Fibroblast of skin of left quadriceps (primary cell): Measurements from ENCODE around the gene LFNG.

ENCODE experiments used
- DNase-seq, 2 experiments: peaks; one replicate each; pipeline ENCODE4 v3.0.0-alpha.2; 2013; ENCODE audit warnings: low read depth in 2 of 2

LFNG gene

DNA sequence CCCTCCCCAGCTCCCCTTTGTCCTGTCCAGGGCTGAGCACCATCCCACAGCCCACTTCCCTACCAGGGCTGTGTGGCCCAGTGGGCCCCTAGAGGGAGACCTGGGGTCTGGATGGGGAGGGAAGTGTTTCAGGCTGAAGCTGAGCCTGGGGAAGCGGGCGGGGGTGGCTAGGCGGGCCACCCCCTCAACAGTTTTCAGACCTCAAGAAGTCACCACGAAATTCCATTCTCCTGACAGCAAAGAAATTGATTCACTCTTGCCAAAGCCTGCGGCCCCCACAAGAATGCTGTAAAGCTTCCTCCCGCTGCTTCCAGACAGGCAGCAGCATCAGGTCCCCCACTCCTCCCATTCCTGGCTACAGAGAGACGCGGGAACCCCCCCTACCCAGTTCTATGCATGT lies 2.5 kb upstream of the LFNG start:
- DNase-seq, result peak; percentile 94

DNA sequence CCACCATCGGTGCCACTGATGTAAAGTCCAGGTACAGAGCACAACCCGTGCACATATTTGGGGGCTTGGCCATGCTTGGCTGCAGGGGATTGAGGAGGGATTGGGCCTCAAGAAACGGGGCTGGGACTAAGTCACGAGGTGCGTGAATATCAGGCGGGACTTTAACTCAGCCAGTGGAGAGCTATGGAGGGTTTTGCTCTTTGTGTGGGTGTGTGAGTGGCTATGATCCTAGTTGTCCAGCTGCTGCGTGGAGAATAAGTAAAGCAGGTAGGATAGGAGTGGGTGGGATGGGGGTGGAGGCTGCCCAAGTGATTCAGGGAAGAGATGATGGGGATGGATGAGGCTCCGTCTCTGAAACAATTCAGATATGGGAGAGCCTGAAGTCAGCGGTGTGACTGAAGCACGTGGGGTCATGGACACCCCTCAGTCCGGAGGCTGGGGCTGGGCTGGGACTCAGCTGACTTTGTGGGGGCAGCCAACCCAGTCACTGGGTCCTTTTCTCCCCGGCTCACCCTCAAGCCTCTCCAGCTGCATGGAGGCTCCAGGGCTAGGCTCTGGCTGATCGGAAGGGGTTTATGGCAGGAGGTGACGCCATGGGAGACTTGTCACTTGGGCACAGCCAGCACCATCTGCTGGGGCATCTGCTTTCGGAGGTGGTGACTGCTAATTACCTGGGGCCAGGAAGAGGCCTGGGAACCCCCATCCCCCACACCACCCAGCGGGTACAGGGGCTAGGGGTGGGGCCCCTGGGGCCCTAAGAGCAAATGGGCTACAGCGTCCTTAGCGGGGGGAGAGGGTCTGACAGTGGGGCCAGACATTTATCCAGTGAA lies 1.7 kb upstream of the LFNG start:
- DNase-seq, result peak in 1 of 2 experiments; percentile 28

DNA sequence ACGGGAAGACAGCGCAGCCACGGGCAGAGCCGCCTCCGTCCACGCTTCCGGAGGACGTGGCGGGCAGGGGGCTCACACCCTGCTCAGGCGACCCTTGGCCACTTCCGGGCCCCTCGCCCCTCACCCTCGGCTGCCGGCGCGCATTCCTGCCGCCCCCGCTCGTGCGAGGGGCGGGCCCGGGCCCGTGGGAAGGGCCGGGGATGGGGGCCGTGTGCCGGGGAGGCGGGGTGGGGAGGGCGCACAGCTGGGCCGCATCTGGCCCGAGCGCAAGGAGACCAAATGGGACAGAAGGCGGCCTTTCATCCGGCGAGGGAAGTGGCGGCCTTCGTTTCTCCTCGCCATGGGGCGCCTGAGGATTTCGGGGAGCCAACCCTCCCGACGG lies 846 bp upstream of the LFNG start:
- no peak for DNase-seq

DNA sequence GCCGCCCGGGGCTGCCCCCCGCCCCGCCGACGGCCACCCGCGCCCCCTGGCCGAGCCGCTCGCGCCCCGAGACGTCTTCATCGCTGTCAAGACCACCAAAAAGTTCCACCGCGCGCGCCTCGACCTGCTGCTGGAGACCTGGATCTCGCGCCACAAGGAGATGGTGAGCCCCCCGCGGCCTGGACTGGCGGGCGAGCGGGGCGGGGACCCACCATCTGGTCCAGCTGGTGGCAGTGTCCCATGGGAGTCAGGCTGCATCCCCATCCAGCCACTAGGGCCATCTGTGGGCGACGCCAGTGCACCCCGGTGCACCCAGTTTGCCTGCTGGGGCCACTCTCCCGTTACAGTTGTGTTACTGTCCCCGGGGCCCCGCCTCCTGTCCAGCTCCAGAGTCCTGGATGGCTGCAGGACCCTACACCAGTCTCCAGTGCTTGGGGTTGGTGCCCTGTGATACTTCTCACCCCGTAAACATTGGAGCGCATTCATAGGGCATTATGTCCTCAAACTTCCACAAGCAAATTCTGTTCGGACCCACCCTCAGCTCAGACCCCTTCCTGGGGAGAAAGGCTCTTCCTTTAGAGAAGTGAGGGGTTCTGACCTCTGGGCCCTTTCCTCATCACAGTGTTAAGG lies 672 bp downstream of the LFNG start:
- no peak for DNase-seq

DNA sequence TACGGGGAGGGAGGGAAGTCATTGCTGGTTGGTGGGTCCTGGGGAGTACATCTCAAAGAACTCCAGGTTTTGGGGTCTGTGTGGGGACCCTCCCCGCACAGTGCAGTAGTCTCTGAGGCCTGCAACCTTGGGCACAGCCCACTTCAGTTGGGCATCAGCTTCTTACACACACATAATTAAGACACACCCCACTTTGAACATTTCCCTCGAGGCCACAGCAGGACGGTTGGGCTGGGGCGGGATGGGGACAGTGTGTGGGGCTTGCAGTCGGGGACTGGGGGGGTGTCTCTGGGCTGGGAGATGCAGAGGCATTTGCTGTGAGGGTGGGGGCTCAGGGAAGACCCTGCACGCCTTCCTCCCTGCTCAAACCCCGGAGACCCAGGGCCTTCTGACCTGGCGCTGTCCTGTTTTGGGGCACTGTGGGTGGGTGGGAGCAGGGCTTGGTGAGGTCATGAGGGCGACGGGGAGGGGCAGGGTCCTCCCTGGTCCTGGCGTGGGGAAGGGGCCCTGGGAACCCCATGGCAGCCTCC lies 1.3 kb downstream of the LFNG start:
- no peak for DNase-seq

DNA sequence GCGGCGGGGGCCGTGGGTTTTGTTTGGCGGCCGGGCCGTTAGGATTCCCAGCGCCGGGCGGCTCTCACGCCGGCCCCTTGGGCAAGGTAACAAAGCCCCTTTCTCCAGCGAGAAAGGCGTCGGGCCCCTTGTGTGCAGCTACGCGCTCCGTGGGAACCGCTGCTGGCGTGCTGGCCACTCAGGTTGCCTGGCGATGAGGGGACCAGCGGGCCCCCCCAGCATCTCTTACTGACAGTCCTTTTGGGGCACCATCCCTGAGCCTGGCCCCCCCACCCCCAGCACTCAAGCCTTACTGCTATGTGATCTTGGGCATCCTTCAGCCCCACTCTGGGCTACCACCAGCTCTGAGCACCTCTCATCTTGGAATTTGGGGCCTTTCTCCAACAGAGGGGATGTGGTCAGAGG lies 1.8 kb downstream of the LFNG start:
- DNase-seq, result no peak

DNA sequence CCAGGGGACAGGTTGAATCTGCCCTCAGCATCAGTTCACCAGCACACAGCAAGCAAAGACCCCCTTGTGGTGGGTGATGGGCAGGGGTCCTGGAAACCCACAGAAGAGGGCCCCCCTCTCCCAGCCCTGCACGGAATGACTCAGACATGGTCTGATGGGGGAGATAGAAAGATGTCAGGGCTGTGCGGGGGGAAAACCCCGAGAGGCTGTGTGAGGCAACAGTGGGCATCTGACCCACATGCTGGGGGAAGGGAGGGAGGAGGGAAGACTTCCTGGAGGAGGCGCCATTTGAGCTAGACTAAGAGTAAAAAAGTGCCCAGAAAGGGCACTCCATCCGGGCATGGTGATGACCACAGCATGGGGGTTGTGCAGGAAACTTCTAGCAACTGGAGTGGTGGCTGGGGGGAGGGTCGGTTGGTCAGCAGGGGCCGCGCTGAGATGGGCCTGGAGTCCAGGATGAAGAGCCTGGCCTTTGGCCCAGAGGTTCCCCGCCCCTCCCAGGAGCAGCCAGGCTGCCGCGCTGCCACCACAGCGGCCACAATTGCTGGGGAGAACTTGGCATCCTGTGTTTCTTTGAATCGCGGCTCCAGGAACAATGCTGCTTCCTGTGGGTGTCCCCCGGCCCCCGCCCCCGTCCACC lies 2.5 kb downstream of the LFNG start:
- DNase-seq, result no peak

DNA sequence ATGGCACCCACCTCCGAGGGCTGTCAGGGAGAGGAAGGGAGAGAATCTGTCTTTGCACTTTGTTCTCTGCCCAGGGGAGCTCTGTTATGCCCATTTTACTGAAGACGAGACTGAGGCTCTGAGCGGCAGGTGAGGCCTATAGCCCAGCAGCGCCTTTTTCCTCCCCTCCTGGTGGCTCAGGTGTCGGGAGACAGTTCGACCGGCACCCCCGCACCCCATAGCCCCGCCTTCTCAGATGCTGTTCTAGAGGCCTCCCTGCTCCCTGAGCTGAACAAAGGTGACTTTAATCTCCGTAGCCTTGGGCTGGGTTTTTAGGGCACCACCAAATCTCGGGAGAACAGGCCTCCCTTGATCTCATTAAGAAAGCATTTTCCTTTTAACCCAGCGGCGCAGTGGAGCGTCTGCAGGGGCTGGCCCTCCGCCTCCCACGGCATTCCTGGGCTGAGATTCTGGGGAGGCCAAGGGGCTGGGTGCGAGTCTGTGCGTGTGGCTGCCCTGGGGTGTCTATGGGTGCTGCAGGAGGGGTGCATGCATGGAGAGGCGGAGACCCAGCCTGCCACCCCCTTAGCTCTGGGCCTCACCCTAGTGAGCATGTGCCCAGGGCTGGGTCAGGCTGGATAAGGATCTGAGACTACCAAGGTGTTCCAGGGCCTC lies 3.3 kb downstream of the LFNG start:
- no peak for DNase-seq

DNA sequence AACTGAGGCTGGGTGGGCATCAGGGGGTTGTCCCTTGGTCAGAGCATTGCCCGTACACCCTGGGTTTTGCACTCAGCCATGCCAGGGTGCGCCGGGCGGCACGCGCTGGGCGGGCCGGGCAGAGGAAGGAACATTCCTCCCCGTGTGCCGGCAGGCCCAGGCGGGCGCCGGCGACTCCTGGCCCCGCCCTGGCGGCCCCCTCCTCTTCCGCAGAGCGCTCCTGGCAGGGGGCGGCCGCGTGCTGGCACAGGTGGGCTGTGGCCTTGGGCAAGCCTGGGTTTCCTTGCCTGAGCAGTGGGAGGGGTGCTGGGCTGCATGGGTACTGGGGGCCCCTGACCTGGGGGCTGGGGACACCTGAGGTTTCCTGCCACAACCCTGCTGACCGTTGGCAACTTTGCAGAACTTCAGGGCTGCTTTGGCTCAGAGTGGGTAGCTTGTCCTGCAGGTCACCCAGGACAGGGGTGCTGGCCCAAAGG lies 3.9 kb downstream of the LFNG start:
- DNase-seq, result no peak

DNA sequence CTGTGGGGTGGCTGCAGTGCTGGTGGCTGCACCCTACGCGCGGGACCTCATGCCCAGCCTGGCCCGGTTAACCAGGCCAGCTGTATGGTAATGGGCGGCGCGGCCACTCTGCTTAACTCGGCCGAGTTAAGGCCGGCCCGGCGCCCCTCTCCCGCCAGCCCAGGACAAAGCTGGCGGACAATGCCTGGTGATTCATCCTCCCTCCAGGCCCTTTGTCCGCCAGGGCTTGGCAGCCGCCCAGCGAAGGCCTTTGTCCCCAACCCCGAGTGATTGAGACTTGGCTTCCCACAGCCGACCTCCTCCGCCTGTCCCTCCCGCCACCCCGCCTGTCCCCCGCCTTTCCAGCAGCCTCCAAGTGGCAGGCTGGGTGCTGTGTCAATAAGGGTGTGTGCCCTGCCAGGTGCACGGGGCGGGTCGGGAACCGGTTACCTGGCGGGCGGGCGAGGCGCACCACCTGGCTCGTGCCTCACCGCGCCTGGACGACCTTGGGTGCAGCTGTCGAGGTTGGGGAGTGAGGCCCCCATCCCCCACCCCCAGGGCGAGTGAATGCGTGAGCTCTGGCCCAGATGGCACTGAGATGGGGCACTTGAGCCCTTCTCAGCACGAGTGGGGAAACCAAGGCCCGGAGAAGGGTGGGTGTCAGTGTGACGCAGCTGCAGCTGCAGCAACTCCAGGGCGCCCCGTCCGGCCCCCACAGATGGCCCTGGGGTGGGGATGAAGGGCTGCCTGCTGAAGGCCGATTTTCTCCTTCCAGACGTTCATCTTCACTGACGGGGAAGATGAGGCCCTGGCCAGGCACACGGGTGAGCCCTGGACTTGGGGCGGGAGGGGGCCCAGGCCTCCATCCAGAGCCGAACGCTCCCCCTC lies 4.6 kb downstream of the LFNG start:
- no peak for DNase-seq

DNA sequence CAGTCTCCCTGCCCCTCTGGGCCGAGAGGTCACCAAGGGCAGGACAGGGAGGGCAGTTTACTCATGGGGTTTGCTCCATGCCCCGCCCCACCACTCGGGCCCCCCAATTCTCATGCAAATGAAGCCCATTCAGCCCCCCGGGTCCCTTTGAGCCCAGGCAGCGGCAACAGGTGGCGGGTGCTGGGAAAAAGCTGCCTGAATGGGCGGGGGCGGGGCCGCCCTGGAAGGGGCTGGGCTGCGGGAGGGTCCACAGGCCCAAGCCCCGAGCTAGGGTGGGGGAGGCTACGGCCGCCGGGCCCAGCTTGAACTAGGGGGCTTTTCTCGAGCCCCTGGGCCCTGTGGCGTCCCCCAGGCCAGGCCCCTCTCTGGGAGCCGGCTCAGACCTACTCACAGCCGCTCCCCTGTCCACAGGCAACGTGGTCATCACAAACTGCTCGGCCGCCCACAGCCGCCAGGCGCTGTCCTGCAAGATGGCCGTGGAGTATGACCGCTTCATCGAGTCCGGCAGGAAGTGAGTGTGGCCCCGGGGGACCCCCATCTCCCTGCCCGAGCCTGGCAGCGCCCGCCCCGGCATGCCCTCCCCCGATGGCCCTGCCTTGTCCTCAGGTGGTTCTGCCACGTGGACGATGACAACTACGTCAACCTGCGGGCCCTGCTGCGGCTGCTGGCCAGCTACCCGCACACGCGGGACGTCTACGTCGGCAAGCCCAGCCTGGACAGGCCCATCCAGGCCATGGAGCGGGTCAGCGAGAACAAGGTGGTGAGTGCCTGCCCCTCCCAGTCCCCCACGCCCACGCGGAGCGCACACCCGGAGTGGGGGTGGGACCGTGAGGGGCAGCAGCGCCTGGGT lies 5.5 kb downstream of the LFNG start:
- no peak for DNase-seq

DNA sequence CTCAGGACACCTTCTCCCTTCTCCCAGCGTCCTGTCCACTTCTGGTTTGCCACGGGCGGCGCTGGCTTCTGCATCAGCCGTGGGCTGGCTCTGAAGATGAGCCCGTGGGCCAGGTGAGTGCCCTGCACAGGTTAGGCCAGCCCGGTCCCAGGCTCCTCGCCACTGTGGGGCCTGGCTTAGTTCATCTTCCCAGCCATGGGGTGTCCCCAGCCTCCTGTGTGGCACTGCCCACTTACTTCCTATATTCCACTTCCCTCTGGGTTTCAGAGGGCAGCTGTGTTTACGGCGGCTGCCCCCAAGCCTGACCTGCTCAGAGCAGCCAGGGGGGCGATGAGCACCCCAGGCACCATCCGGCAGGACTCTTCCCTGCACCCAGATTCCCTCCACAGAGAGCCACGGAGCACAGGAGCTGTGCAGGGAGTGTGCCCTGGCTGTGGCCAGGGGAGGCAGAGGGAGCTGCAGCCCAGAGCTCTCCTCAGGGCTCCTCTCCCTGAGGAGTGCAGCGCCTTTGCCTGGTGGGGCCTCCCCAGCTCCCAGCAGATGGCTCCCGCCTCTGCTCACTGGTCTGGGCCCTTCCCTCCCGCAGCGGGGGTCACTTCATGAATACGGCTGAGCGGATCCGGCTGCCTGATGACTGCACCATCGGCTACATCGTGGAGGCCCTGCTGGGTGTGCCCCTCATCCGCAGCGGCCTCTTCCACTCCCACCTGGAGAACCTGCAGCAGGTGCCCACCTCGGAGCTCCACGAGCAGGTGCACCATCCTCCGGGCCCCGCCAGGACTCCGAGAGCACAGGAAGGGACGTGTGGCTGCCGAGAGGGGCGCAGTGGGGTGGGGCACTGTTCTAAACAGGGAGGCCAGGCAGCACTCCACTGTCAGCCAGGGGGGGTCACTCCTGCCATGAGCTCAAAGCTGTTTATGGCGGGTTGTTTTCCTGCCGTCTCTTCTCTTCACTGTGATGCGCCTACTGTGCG lies 6.4 kb downstream of the LFNG start:
- DNase-seq, result no peak

DNA sequence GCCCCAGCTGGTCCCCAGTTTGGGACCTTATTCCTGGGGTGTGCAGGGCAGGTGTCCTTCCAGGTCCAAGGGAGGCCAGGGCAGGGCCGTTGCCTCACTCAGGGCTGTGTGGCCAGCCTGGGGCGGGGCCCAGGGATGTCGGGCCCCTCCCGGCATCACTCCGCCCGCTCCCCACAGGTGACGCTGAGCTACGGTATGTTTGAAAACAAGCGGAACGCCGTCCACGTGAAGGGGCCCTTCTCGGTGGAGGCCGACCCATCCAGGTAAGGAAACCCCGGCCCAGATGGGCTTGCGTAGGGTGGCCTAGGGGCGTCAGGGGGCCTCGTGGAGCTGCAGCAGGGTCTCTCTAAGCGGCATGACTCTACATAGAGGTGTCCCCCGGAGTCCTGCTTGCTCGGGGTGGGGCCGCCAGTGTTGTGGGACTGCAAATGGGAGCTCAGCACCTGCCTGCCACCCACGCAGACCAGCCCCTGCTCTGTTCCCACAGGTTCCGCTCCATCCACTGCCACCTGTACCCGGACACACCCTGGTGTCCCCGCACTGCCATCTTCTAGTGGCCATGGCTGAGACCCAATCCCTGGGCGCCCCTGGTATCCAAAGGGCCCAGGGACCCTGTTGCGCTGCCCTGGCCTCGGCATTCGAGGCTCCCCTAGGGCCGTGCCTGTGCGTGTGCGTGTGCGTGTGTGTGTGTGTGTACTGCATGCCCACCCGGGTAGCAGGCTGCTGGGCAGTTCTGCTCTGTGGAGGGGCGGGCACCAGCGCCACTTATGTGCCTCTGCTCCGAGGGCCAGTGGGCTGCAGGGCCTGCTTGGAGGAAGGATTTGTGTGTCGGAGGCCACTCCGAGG lies 7.3 kb downstream of the LFNG start:
- no peak for DNase-seq

DNA sequence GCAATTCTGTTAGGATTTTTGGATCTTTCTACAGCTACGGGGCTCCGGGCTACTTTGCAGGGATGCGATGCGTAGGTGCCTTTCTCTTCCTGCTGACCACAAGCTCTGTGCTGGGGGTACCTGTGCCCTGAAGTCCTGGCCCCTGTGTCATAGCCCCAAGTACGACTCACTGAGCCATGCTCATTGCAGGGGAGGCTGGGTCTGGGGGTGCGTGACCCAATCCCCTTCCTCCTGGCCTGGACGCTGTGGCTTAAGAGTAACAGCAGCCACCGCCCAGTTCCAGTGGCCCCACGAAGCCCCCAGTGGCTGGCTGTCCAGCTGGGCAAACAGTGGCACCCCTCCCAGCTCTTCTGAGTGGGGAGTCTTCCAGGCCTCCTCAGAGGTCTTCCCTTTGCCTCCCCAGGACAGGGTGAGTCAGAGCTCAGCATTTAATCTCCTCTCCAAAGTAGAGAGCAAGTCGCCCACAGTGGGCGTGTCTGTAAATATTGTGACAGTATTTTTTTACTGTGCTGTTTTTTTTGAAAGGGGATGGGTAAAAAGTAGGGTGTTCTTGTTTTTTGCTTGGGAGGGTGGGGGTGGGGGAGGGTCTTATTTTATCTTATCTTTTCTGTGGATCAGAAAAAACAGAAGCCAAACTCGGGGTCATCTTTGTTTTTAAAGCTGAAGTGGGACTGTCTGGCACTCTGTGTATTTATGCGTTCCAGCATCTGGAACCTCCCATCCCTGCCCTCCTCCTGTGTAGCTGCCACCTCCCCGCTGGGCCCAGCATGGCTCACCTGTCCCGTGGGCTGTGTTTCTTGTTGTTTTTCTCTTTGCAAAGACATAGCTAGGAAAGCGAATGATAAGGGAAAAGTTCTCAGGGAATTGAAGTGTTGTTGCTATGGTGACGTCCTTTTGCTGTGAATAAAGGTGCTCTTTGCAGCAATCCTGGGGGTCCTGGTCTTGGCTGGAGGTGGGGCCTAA lies 8.2 kb downstream of the LFNG start:
- no peak for DNase-seq

DNA sequence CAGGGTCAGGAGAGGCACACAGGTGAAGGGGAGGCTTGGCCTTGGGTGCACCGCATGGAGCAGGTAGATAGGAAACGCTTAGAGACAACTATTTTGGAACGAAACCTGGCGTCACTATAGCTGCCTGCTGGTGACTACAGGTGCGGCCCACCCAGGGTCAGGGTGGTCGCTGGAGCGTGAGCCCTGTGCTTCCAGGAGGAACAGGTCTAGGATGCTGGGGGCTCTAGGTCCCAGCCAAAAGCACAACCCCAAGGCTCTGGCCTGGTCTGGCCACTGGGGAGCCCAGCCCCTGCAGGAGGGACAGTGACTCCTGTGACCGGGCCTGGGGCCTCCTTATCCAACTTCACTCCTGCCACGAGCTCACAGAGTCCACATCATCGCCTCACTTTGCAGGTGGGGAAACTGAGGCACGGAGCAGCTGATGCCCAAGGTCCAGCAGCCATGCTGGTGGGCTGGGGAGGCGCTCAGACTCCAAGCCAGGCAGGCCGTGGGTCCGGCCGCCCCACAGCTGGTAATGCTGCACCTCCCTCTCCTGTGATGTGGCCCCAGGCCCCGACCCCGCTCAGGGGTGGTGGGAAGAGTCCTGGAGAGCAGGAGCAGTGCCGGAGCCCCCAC lies 9.0 kb downstream of the LFNG start:
- no peak for DNase-seq
